ENCODE measurements around the gene SEPTIN10.
"Not testable (repeated sequence)": the region's sequence is repeated elsewhere in the genome, so short reads cannot be mapped to it uniquely, and the experiment has no call there.

SEPTIN10 gene

DNA sequence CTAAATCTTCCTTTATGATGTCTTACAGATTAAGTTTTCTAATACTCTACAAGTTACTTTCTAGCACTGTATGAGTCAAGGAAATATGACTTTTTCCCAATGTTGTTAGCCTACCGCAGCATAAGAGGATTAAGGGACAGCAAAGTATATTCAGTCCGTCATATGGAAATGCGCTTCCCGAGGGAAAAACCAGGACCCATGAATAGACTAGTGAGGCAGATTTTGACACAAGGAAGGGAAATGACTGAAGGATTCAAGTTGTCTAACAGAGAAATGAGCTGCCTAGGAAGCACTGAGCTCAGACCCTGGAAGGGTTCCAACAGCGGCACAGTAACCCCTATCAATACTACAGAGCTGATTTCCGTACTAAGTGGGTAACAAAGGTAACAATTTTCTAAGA lies 12.0 kb downstream of the SEPTIN10 start:
- DNase-seq (ENCODE audit: low spot score): no peak

DNA sequence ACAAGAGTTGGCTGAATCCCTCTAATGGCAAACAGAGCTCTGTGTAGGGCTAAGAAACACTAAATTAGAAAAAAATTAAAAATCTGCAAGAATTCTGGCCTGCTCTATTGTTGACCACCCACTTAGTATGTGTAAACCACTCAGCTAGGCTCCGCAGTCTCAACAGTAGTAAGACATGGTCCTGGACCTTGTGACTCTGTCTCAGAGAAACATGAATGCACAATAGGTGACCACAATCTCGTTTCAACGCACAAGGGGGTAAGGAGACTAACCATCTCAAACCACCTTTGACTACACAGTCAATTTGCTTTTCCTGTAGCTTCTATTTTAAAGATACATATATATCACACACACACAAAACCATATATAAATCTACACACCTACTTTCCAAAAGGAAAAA lies 16.5 kb downstream of the SEPTIN10 start:
- DNase-seq (ENCODE audit: low spot score): no peak

DNA sequence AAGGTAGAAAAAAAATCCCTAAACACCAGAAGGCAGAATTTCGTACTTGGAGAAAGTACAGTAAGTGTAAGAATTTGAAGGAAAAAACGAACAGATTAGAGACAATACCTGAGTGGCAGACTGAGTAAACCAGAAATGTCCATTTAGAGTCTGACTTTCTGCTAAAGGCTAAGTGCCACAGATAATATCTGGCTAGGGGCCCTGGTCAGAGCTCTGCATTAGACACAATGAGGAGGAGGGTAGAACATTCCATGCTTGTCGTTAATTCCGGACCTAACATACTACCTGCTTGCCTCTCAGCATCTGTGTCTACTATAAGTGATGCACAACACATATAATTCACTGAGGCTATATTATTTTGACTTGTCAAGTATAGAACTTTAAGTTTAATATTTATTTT lies 18.1 kb downstream of the SEPTIN10 start:
- no peak for DNase-seq (ENCODE audit: low spot score)

DNA sequence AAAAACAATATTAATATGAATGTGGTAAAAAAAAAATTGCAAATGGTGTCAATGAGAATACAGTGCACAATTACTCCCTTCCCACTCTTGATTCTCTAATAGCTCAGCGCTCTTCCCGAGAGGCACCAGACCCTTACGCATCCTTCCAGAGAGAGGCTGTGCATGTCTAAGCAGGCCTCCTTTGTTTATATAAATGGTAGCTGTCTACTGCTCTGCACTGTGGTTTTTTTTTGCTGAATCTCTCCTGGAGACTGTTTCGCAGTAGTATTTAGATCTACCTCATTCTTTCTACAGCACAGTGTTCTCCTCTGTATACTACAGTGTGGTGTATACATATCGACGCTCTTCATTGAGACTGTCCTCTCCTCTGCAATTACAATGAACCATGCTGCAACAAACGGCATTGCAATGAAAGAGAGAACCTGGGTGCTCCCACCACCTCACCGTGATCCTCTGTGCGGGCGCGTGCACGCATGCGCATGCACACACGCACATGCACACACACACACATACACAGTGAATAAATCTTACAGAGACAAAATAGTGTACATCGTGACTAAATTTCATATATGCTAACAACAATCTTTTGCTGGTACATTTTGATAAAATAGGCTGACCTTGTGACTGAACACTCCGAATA lies 19.4 kb downstream of the SEPTIN10 start:
- no peak for DNase-seq (ENCODE audit: low spot score)

DNA sequence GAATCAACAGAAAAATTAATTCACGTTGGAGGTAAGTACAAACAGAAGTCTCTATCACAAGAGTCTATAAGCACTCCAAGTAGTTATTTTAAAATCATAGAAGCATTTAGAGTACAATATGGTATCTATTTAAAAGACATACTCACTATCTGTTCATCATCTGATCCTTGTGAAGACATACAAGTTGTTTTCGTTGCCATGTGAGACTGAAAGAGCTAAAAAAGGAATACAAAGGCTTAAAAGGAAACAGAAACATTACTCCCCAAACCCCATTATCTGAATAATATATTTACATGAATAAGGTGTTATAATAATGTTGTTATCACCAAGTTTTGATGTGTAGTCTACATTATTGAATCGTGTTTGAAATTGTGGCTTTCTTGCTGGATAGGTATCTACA lies 20.9 kb downstream of the SEPTIN10 start:
- DNase-seq (ENCODE audit: low spot score): no peak

DNA sequence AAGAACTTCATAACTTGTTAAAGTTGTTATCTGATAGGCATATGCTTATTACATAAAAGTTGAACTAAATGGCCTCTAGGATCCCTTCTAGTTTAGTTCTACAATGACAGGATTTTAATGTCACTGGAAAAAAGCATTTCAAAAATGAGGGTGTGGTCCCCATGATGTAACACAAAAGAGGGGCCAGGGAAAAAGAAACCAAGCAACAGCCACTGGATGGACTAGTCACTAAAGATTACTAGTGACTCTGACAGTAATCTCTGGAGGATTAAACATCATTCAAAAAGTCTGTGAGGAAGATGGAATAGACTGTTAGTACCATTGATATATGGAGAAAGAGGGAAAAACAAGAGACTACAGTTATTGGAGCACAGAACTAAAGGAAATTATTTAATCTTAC lies 22.6 kb downstream of the SEPTIN10 start:
- no peak for DNase-seq (ENCODE audit: low spot score)

DNA sequence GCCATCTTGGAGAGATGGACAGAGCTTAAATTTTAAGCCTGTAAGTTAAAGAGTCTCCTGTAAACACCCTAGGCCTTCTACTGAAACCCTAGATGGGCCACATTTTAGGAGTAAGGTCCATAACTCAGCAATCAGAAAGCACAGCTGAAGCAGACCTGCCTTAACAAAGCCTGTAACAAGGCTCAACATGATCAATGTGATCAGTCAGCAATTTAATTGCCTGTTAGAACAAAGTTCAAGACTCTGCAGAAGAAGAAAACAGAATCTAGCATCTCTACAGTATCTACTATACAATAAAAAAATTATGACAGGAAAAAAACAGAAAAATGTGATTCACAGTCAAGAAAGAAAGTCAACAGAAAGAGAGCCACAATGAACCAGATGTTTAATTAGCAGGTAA lies 27.1 kb downstream of the SEPTIN10 start:
- DNase-seq (ENCODE audit: low spot score): no peak

DNA sequence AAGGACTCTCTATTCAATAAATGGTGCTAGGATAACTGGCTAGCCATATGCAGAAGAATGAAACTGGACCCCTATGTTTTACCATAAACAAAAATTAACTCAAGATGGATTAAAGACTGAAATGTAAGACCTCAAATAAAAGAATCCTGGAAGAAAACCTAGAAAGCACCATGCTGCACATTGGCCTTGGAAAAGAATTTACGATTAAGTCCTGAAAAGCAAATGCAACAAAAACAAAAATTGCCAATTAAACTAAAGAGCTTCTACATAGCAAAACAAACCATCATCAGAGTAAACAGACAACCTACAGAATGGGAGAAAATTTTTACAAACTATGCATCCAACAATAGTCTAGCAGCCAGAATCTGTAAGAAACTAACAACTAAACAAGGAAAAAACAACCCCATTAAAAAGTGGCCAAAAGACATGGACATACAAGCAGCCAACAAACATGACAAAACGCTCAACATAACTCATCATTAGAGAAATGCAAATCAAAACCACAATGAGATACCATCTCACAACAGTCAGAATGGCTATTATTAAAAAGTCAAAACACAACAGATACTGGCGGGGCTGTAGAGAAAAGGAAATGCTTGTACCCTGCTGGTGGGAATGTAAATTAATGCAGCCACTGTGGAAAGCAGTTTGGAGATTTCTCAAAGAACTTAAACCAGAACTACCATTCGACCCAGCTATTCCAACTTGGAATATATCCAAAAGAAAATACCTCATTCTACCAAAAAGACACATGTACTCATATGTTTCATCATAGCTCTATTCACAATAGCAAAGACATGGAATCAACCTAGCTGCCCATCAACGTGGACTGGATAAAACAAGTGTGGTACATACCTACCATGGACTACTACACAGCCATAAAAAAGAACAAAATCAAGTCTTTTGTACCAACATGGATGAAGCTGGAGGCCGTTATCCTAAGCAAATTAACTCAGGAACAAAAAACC lies 30.6 kb downstream of the SEPTIN10 start:
- DNase-seq (ENCODE audit: low spot score): no peak

DNA sequence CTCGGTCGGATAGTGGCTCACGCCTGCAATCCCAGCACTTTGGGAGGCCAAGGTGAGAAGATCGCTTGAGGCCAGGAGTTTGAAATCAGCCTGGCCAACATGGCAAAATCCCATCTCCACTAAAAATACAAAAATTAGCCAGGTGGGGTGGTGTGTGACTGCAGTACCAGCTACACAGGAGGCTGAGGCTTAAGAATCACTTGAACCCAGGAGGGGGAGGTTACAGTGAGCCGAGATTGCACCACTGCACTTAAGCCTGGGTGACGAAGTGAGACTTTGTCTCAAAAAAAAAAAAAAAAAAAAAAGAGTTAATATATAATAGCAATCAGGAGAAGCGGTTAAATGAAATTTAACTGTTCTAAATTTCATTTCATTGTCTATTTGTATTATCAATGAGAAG lies 36.1 kb downstream of the SEPTIN10 start:
- not testable (repeated sequence) for DNase-seq (ENCODE audit: low spot score)

DNA sequence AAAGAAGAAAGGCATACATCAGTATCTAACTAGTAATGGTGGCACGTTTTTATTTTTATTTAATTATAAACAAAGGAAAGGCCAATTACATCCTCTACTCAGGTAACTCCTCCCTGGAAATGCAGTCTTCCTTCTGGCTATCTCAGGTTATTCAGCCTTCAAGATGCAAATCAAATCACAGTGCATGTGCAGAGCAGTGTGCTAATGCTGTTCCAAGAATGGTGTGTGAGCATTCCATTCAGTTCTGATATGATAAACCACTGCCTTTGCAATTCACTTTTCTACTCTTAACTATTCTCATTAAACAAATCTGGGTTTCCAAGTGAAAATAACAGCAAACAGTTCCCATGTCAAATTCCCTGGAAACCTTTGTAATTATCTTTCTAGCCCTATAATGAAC lies 38.4 kb downstream of the SEPTIN10 start:
- no peak for DNase-seq (ENCODE audit: low spot score)

DNA sequence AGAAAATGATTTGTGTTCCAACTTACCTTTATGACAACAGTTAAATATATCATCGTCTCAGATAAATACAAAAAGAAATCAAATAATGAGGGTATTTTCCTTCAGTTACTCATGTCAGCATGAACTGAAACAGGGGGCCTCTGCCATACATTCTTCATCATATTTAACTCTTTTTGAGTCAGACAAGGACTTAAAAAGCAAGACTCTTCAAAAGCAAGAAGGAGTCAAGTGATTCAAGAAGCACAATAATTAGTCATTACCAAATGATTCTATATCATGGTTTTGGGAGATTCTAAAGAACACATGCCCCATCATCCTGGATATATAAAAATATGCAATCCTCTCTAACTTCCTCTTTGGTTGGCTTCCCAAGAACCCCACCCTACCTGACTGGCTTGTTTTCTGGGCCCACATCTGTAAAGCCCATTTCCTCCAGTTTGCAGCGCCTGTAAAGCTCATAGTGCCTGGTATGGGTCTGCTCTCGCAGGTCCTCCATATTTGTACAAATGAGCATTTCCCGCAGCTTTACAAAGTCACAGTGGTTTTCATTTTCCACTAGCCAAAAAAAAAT lies 49.7 kb downstream of the SEPTIN10 start:
- DNase-seq (ENCODE audit: low spot score): no peak

DNA sequence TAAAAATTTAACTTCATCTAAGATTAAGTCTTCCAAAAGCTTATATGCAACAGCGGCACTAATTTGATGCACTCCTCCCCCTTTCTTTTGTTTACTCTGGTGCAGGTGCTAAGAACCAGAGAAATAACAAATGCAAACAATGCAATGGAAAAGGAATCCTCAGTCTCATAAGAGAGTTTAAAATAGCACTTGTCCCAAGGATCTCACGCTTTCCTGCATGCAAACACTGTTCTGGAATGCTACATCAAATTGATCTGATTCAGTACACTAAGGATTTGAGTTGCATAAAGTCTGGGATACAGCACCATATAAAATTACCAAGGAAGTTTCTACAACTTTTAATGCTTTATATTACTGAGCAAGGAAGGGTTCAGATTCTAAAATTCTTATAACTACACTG lies 50.5 kb downstream of the SEPTIN10 start:
- DNase-seq (ENCODE audit: low spot score): no peak

DNA sequence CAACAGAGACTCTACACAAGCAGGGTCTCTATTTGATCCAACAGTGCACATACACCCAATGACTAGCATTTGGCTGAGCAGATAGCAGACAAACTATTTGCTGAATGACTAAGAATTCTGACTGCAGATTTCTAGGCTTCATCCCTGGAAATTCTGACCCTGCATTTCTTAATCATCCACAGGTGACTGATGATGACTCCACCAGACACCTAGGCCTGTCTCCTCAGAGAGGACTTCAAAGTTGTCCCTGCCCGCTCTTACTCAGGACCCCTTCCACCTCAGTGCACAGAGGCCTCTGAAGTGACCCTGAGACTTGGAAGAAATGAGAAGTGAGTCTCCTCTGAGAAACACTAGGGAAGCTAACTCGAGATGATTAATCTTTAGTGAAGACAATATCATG lies 51.3 kb downstream of the SEPTIN10 start:
- DNase-seq (ENCODE audit: low spot score): no peak

DNA sequence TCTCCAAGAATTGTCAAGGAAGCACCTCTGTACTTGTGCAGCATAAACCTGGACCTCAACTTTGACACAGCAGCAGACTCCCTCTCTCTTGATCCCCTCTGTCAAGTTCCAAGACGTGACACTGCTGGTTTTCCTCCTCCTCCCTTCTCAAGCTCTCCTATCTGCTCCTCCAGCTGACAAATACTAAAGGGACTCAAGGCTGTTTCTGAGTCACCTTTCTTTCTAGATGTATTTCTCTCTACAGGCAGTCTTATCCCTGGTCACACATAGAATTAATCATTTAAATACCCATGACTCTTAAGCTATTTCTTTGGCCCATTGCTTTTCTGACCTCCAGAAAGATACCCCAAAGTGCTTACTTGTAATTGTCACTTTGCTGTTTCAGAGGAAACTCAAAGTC lies 53.5 kb downstream of the SEPTIN10 start:
- DNase-seq (ENCODE audit: low spot score): no peak

DNA sequence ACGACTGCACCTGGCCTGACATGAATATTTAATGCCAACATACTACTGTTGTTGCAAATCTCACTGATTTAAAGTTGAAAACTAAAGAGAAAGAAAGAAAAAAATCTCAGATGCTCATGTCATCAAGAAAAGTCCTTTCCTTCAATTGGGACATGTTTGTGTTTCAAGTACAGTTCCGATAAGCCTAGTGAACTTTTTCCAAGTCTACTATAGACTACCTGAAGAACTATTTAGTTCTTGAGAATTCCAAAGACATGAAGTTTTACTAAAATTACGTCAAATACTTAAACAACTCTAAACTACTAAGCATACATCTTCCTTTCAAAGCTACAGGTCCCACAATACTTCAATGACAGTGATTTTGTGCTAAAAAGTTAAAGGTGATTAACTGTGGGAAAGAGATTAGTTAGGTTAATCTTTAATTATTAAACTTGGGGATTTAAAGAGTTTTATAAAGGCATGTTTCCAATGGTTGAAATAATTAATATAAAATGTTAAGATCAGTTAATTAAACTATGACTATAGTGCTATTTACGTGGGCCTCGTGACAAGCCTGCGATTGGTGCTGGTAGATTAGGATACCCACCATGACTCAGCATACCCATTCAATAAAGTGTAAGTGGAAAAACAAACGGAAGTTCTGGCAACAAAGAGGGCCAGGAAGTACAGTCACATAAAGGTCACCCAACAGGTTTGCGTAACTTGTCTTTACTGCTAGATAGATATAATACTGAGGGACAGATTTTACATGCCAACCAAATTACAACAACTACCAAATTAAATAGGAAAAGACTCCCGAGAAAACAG lies 55.5 kb downstream of the SEPTIN10 start:
- DNase-seq (ENCODE audit: low spot score): peak; percentile 14

DNA sequence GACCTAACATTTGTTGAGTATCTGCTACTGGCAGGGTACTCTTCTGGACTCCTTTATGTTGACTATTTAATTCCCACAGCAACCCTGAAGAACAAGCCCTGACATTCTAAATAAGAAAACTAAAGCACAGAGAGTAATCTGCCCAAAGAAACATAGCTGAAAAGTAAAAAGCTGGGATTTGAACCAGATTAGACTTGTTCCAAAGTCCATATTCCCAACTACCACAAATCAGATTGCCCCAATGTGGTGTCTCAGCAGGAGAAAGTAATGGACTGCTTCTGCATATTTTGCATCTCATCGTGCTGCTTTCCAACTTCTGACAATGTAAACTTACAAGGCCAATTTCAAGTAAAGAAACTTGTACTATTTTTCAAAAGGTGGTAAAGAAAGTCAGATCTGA lies 56.5 kb downstream of the SEPTIN10 start:
- no peak for DNase-seq (ENCODE audit: low spot score)

DNA sequence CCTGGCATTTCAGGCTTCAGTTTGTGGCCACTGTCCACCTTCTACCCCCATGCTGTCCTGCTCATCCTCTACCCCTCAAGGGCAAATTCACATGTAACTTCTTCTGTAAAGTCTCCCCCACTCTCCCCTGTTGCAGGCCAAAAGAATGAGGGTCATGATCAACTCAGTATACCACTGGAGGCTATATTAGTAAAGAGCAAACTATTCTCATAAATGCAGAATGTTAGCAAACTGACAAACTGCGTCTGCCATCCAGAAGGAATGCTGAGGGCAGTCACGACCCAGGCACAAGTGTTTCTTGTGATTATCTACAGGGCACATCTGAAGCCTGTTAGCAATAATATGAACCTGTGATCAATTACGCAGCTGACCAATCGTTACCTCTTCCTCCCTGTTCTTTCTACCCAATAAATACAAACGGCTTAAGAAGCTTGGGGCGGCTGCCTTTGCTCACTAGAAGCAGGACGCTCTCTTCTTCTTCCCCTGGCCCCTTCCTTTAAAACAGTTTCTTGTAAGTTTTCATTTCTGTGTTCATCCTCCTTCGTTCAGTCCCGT lies 58.3 kb downstream of the SEPTIN10 start:
- no peak for DNase-seq (ENCODE audit: low spot score)

DNA sequence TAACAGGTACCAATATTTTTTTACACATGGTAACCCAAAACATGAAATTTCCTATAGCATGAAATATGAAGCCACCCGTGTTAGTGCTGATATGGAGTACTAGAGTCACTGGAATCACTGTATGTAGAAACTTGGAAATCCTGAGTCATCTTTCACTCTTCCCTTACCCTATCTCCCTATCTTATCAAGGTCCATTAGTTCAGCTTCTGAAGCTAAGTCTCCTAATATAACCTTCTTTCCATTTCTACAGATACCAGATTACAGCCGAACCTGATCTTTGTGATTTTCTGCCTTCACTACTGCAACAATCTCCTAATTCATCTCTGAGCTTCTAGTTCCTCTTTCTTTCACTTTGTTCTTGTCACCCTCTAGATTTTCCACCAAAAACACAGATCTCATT lies 59.0 kb downstream of the SEPTIN10 start:
- no peak for DNase-seq (ENCODE audit: low spot score)

DNA sequence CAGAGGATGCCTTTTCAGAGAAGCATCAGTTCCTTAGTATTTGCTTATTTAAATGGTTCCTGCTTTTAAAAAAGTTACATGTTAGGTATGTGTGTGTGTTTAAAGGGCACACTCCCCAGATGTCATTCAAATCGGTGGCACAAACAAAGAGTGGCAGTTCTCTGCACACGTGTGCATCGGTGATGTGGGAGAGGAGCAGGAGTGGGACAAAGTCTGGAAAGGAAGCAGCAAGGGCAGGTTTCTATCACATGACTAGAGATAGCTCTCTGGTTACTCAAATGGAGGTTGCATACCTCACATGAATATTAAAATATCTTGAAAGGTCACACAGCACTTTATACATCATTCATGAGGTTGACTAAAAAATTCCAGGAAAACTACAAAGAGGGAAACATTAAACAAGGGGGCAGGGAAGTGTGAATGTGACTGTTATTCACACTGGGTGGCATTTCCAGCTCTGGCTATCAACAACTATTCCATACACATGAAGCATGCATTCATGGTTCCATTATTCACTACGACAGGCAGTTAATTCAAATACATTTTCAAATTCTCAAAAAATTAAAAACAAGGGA lies 64.7 kb downstream of the SEPTIN10 start:
- DNase-seq (ENCODE audit: low spot score): no peak

DNA sequence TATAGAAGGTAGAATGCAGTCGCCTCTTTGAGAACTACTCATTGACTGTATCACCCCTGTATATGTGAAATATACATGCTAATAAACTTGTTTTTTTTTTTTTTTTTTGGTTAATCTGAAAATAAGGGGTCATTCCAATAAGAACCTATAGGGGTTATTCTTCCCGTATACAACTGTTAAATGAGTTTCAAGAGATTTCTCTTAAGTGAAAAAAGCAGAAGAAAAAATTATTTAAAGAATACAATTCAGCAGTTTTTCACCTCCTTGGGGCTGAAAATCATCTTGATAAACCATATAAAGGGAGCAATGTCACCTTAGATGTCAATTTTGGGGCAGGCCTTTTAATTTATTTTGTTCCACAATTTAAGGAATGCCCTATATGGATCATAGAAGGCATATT lies 66.5 kb downstream of the SEPTIN10 start:
- no peak for DNase-seq (ENCODE audit: low spot score)

DNA sequence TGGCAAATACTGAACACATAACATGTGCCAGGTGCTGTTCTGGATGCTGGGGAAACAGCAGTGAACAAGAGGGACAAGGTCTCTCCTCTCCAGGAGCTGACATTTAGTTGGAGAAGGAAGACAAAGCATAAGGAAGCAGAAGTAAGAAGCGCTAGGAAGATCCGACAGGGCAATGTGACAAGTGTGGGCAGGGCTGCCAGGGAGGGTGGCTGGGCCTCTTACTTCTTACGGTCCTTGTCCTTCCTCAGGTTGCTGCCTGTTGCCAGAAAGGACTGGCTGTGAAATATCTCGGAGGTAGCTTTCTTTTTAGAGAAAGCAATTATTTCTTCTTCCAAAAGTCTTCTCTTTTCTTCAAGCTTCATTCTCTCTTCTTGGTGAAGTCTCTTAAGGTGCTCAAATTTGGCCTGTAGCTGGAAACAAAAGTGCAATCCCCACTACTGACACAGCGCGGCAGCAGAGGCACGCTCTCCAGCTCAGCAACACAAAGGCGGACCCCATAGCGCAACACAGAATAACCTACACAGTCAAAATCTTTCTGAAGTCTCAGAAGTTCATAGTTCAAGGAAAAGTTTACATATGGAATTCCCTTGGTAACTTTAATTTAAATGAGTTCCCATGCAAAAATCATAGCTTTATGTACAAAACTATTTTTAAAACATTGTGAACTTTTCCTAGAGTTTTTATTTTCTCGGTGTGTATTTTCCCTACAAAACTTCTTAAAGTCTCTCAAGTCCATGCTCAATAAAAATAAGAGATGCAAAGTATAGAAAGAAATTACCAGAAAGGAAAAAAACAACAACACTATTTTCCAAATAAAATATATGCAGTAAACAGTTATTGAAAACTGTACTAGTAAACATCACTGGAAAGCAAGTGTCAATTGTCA lies 67.7 kb downstream of the SEPTIN10 start:
- DNase-seq (ENCODE audit: low spot score): no peak
